ENCODE results near the gene HHIPL1.
A peak's percentile ranks its signal among the peaks of the same experiment; 100 is the strongest.

HHIPL1 gene

DNA sequence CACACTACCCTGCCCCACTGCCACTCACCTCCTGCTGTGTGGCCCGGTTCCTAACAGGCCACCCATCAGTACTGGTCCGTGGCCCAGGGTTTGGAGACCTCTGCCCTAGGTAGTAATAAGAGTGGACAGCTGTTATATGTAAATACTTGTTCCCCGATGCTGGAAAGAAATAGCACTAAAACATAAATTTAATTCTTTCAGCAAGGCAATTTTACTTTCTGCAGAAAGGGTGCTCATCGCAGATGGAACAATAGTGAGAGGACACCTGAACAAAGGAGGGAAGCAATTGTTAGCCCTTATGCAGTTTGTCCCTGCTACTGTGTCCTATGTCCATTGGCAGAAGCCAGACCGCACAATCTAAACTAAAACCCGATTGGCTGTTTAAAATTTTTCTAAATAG, 33.3 kb downstream of the HHIPL1 start:
- no peak for FAIRE-seq

GRCh38 chr14:99679111-99679510, 34.2 kb downstream of the HHIPL1 start:
- FAIRE-seq, result no peak

DNA sequence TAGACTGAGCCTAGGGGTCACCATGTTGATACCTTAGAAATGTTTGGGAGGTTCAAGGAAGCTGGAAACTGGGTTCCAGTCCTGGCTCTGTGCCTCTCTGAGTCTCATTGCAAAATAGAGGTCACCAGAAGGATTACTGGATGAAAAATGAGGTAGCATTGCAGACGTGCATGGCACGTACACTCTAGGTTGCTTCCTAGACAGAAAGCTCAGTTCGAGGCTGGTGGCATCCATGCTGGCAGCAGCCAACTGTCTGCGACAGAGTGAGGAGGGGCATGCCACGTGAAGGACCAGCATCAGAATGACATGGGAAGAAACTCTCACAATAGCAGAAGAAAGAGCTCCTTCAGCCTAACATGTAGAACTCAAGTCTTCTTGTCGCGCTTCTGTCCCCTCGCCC, 34.6 kb downstream of the HHIPL1 start:
- no peak for FAIRE-seq

DNA sequence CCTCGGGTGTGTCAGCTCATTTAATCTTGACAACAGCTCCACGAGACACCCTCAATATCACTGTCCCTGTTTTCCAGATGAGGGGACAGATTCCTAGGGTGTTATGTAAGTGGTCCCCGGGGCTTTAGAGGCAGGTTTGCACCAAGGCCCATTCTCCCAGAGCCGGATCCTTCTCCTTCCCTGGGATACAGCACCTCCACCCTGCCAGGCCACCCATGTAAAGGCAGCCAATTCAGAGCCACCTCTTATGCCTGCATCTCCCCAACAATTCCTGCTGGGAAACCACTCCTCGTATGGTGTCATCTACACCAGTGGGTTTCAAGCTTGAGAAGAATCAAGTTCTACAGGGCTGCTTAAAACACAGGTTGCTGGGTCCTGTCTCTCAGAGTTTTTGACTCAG, 35.1 kb downstream of the HHIPL1 start:
- FAIRE-seq, result no peak

- no peak for FAIRE-seq
Measured at GRCh38 chr14:99681101-99681831, 36.3 kb downstream of the HHIPL1 start.

DNA sequence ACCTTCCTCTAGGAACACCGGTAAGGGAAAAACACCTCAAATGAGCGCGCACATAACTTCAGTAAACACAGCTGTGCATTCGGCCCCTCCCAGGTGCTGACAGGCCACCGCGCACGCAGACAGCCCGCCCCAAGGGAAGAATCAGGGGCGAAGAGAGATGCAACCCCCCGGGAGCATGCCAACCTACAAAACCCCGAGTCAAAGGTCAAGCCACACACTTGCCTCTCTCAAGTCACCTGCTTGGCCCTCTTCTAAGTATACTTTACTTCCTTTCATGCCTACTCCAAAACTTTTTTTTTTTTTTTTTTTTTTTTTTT, 36.9 kb downstream of the HHIPL1 start:
- FAIRE-seq, result no peak

- FAIRE-seq, result no peak
Measured at GRCh38 chr14:99682809-99683618, 38.1 kb downstream of the HHIPL1 start.

GRCh38 chr14:99683619-99684409, 38.9 kb downstream of the HHIPL1 start, which contains the start of gene CYP46A1:
CYP46A1 (plus strand) TSS chr14:99684298; CDS start chr14:99684418, 120 bp downstream.
- peak; percentile 55 for FAIRE-seq

GRCh38 chr14:99684410-99684934, 39.5 kb downstream of the HHIPL1 start:
- no peak for FAIRE-seq

GRCh38 chr14:99685151-99685591, 40.2 kb downstream of the HHIPL1 start:
- no peak for FAIRE-seq

DNA sequence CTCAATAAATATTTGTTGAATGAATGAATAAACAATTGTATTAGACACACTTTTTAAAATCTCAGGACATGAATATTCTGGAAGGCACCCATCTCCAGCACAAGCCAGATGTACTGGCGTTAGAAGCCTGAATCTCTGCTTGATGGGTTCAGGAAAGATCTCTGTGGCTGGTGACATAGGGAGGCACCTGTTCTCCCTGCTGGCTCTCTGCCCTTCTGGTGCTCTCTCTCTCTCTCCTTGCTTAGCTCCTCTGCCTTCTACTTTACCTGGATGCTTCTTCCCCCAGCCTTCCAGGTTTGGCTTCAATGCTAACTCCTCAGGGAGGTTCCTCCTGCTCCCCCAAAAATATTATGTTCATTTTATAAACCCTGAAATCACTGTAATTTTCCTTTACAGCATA, 40.7 kb downstream of the HHIPL1 start:
- FAIRE-seq, result no peak

GRCh38 chr14:99686557-99687283, 41.8 kb downstream of the HHIPL1 start:
- FAIRE-seq, result no peak

DNA sequence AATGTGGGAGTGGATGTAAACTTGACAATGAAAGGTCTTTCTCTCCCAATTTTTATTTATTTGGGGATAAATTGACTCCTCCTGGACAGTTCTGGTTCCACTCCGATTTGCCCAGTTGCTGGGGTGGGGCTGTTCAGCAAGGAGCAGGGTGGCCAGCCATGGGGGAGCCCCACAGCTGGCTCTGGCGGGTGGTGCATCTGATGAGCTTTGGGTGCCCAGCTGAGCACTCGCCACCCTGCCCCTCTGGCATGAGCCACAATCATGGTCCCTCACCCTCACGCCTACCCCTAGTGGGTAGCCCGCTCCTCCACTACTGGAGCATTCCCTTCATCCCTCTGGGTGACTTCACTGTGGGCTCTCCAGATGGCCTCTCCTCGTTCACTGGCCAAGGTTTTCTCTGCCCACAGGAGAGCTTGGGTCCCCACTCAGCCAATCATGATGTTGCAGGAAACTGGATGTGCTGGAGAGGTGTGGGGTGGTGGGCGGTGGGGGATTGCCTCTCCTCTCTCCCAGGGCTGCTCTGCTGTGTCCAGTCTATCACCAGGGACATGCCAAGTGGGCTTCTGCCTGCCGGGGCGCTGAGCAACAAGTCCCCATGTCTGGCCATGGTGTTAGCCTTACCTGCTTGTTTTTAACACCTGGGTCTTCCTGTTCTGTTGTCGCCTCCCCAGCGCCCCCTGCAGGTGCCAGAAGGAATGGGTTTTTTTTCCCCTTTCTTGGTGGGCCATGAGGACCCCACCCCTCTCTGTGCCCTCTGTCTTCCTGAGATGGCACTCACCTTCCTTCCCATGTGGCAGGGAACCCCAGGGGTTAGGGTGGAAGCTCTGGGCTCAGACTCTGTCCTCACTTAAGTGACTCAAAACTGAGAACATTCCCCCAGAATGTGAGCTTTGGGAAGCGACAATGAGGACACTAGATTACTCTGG, 42.6 kb downstream of the HHIPL1 start:
- FAIRE-seq, result no peak

DNA sequence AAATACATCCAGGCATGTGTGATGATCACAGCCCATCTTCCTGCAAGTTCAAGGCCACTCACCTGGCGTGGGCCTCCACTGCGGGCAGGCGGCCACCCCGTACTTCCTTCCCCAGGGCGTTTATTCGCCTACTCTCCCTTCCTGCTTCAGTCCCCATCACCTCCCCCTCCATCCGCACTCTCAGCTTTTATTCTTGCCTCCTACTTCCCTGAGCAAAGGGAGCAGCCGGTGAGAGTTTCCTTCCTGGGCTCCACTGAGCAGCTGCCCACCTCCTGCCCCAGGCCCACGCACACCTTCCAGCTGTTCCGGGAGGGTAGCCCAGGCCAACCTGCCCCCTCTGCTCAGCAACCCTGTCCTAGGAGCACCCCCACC, 43.3 kb downstream of the HHIPL1 start:
- FAIRE-seq, result no peak

DNA sequence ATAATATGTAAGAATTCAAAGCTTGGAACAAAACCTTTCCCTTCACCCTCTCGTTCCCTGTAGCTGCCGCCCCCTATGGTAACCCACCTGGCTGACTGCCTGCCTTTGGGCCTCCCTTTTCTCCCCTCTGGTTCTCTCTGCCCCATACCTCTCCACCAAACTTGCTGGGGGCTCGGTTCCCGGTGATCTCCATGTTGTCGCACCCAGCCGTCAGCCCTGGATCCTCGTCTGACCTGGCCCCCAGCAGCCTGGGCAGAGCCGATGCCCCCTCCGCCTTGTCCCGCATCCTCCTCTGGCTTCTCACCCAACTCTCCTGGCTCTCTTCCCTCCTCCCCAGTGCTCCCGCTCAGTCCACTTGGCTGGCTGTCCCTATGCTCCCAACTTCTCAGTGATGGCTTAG, 43.7 kb downstream of the HHIPL1 start:
- no peak for FAIRE-seq

DNA sequence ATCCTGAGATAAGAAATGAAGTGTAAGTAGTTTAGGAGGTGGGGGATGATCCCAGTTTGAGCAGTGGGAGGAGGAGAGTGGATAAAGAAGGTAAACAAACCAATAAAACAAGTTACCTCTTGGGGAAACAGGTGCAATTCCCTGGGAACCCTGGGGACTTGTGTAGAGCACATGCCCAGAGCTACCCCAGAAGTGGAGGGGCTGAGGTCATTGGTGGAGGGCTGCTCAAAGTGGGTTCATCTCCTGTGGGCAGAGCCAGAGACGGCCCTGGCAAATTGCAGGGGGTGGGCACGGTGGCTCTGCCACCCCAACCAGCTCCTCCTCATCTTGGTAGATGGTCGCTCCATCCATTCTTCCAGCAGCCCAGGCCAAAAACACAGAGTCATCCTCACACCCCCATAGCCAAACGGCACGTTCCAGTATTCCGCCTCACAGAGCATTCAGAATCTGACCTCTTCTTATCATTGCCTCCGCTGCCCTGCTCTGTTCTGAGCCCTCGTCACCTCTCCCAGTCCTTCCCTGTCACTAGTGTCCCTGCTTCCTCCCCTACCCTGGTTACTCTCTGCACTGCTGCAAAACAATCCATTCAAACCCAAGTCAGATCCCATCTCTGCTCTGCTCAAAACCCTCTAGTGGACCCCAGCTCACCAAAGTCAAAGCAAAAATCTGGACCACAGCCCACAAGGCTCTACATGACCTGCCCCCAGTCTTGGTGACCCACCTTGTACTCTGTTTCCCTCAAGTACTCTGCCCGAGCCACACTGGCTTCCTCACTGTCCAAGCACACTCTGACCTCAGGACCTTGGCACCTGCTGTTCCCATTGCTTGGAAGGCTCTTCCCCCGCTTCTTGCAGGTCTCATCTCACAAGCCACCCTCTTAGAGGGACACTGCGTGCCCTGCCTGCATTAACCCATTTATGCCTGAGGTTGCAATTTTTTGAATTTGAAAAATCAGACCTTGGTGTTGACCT, 44.6 kb downstream of the HHIPL1 start:
- FAIRE-seq, result no peak

- FAIRE-seq, result no peak
Measured at GRCh38 chr14:99690636-99691035, 45.7 kb downstream of the HHIPL1 start.

DNA sequence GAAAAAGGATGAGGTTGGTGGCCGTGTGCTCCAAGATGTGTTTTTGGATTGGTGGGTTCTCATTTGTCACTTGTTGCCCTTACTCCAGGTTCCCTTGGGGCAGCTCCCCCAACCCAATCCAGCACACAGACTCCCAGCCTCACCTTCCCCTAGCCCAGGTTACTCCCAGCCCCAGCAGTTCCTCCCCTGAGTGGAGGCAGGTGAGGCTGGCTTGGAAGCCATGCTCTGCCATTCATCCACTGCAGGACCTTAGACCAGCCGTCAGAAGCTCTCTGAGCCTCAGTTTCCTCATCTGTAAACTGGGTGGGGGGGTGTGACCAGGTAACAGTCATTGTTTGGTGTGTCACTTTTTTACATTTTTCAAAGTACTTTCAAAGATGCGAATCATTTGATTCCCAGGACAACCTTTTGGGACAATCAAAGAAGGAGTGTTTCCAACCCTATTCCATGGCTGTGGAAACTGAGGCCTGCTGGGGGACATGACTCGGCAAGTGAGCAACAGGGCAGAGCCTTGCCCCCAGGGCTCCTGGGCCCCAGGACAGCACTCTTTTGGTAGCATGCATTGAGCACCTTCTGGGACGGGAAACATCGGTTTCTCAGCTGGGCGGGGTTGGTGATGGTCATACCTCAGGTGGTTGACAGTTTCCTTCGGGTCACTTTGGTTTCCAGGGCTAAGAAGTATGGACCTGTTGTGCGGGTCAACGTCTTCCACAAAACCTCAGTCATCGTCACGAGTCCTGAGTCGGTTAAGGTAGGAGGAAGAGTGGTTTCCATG, 46.4 kb downstream of the HHIPL1 start:
- FAIRE-seq, result no peak

DNA sequence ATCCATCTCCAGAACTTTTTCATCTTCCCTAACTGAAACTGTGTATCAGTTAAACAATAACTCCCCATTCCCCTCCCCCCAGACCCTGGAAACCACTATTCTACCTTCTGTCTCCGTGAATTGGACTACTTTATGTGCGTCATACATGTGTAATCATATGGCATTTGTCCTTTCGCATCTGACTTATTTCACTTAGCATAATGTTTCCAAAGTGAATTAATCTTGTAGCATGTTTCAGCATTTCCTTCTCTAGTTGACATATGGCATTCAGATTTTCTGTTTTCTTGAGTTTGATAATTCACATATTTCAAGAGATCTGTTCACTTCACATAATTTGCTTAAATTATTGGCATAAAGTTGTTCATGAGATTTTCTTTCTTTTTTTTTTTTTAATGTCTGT, 49.0 kb downstream of the HHIPL1 start:
- no peak for FAIRE-seq

Data from TTC549 (cell line).